H1 (cell line): ENCODE results near the gene CMTR1. TPM values are rescaled to one million over a fixed set of nuclear protein-coding genes. Genes with fewer than 3 reads are reported as not detected.

Experiments used
- NANOG ChIP-seq: IDR thresholded peaks from 2 replicates; pipeline ENCODE4 v1.6.1; 2011; ENCODE audit warnings: low read length, low read depth, mild to moderate bottlenecking, inconsistent platforms; ENCODE audit not compliant: insufficient read depth, poor library complexity, severe bottlenecking
- SAP30 ChIP-seq: fragments of 300-600 bp; sonication (generic); IDR thresholded peaks from 2 replicates; pipeline ENCODE4 v1.7.1; 2012; ENCODE audit warnings: low read length, moderate library complexity, mild to moderate bottlenecking, inconsistent platforms; ENCODE audit not compliant: insufficient read depth, insufficient replicate concordance
- polyA plus RNA-seq, 7 experiments: library from polyadenylated mRNA; depleted of rRNA in 3 of 7; stranded (reverse) in 5 of 7; unstranded in 2 of 7; fragments of >200 nt in 5 of 7; fragments of 200-250 nt in 2 of 7; gene quantifications; 1 replicate in 5 of 7; 2 replicates in 1 of 7; 4 replicates in 1 of 7; pipeline versions ENCODE4 v1.2.1 to v1.2.3, GENCODE V29; 2011 to 2013; ENCODE audit warnings: missing spikeins in 2 of 7, mixed read lengths in 2 of 7
- total RNA-seq: library from RNA; stranded (reverse); fragmentation: NEBNext Ultra II Directional; extraction: Animal tissue kit (Norgen Biotek cat#: 25700); gene quantifications from 2 replicates; pipeline ENCODE4 v1.2.1, GENCODE V29; 2021

Gene CMTR1
- total and polyA plus RNA-seq, 2 of the 8 experiments (the other 6 are each of a cell fraction or from before 2014, with no cell fraction given) = 15.2 to 33.1 TPM

DNA sequence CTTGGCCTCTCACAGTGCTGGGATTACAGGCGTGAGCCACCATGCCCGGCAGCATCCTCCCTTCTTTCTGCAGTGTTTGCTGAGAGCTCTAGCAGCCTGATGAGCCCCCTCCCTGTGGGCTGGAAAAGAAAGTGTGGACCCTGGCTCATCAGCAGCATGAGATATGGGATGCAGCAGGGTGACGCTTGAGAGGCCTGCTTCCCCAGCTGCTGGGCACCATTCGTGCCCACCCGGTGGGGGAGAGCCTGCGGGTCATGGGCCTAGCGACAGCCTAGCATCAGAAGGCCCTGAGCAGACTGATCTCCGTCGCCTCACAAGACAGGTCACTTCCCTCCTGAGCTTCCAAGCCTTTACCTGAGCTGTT, 82.7 kb downstream of the CMTR1 start (continued):
- TF ChIP-seq SAP30 = no peak
- no peak for TF ChIP-seq NANOG
